ENCODE data around the gene TGFB1.

DNA sequence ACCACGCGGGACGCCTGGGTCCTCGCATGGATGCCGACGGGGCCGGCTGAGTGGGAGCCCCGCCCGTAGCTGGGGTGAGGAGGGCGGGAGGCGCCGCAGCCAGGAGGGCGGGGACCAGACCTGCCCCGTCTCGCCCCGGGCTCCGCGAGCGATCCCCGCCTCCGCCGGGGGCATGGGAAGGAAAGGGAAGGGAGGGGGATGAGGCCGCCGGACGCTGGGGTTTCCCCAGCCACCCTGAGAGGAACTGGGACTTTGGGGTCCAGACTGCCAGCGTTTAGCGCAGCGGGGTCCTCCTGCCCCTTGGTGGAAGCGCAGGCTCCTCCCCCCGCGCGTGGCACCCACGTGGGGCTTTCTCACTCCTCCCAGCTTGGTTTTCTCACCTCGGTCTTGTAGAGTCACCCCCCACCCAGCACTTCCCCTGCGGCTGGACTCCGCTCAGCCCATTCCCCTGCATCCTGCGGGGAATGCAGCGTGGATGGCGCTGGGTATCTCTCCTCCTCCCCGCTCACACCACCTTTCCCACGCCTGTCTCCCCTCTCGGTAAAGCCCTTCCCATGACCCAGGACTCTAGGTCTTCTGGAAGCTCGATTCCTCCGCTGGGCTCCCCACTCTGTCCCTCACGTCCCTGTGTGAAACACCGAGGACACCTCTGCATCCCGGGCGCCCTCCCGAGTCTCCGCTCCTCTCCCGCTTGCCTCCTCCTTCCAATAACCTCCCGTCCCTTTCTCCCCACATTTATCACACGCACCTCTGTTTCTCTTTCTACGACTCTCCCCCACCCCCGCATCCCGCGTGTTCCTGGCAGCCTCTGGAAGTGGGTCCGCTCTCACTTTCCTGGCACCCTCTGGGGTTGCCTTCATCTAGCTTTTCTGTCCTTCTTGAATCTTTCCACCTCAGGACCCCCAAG, 2.1 kb downstream of the TGFB1 start:
- TF ChIP-seq, protein P1, sequence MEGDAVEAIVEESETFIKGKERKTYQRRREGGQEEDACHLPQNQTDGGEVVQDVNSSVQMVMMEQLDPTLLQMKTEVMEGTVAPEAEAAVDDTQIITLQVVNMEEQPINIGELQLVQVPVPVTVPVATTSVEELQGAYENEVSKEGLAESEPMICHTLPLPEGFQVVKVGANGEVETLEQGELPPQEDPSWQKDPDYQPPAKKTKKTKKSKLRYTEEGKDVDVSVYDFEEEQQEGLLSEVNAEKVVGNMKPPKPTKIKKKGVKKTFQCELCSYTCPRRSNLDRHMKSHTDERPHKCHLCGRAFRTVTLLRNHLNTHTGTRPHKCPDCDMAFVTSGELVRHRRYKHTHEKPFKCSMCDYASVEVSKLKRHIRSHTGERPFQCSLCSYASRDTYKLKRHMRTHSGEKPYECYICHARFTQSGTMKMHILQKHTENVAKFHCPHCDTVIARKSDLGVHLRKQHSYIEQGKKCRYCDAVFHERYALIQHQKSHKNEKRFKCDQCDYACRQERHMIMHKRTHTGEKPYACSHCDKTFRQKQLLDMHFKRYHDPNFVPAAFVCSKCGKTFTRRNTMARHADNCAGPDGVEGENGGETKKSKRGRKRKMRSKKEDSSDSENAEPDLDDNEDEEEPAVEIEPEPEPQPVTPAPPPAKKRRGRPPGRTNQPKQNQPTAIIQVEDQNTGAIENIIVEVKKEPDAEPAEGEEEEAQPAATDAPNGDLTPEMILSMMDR (optimal IDR thresholded peaks at IDR 0.05 in 1 of 3, IDR thresholded peaks at IDR 0.05 in 1 of 3, conservative IDR thresholded peaks at IDR 0.05 in 1 of 3; ENCODE audit: extremely low read depth in 1 of 3, insufficient read depth in 2 of 3, low read length in 3 of 3), result no peak
- TF ChIP-seq EZH2 (IDR thresholded peaks at IDR 0.05; ENCODE audit: low read length), result no peak
